Measurements from ENCODE around the gene COQ8A. TPM values are rescaled to one million over a fixed set of nuclear protein-coding genes. Genes with fewer than 3 reads are reported as not detected.
A peak's percentile ranks its signal among the peaks of the same experiment; 100 is the strongest.

Gene COQ8A
- total RNA-seq, 1 experiment from 2014 or later: 39.4 TPM

DNA sequence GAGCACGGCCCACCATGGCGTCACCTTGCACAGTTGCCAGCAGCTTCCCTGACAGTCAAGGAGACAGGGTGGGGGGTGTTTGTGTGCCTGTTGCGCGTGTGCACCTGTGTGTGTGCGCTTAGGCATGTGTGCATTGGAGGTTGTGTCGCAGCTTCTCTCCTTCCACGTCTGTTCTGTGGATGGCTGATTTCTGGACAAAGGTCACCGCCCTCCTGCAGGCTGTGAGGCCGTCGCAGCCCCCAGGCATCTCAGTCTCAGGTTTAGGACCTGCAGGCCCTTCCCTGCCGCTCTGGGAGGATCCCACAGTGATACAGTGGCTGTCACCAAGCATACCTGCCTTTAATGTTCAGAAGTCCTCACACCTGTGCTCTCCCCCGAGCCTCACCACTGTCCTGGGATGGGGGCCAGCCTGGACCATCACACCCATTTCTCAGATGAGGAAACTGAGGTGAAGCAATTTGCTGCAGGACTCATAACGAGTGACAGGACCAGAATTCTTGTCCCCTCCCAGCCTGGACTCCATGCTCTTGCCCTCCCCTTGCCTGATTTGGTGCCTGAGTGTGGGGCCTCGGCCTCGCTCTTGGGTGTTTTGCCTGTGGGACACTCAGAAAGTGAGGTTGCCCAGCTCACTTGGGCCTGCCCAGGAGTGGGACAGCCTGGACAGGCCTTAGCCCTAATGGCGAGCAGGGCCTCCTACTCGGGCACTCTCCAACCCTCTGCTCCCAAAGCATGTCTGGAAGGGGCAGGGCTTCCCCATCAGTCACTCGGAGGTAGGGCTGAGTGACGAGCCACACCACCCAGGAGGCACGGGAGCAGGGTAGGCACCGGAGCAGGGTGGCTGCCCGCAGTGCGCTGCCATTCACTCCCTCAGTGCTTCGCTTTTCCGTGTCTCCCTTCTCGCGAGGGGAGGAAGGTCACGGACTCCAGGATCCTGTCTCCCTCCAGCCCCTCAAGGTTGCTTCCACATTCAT, 22.6 kb downstream of the COQ8A start (continued):
- TF ChIP-seq, protein P1, sequence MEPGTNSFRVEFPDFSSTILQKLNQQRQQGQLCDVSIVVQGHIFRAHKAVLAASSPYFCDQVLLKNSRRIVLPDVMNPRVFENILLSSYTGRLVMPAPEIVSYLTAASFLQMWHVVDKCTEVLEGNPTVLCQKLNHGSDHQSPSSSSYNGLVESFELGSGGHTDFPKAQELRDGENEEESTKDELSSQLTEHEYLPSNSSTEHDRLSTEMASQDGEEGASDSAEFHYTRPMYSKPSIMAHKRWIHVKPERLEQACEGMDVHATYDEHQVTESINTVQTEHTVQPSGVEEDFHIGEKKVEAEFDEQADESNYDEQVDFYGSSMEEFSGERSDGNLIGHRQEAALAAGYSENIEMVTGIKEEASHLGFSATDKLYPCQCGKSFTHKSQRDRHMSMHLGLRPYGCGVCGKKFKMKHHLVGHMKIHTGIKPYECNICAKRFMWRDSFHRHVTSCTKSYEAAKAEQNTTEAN (CRISPR knock-in tag; IDR thresholded peaks at IDR 0.05): no peak

DNA sequence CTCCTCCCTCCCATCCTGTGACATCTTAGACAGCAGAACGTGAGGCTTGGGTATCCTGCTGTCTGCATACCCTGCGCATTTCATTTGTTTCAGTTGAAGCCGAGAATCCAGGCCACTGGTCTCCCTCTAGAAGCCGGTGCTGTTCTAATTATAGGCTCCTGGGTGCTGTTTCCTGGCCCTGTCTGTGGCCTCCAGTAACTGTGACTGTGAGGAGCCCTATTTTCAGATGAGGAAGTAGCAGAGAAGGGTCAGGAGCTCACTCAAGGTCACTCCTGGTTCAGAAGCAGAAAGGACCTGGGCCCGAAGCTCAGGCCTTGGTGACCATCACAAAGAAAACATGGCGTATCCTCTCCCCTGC, 24.0 kb downstream of the COQ8A start:
- Mint-ChIP-seq H3K36me3 (peaks cover 10% of the 10 kb centered on the region), H3K27me3 (ENCODE audit: low read depth) (no peaks in the 10 kb centered on the region), H3K4me3 (no peak overlapping the region), H3K4me1 (no peaks in the 10 kb centered on the region), H3K9me3 (peaks cover 6% of the 10 kb centered on the region), H3K27ac (peak overlapping the region; percentile 34)
- TF ChIP-seq, protein P2, sequence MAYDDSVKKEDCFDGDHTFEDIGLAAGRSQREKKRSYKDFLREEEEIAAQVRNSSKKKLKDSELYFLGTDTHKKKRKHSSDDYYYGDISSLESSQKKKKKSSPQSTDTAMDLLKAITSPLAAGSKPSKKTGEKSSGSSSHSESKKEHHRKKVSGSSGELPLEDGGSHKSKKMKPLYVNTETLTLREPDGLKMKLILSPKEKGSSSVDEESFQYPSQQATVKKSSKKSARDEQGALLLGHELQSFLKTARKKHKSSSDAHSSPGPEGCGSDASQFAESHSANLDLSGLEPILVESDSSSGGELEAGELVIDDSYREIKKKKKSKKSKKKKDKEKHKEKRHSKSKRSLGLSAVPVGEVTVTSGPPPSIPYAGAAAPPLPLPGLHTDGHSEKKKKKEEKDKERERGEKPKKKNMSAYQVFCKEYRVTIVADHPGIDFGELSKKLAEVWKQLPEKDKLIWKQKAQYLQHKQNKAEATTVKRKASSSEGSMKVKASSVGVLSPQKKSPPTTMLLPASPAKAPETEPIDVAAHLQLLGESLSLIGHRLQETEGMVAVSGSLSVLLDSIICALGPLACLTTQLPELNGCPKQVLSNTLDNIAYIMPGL (CRISPR knock-in tag; IDR thresholded peaks at IDR 0.05): no peak
- TF ChIP-seq CREB1 (CRISPR knock-in tag; IDR thresholded peaks at IDR 0.05) (no peak), OVOL2 (CRISPR knock-in tag; IDR thresholded peaks at IDR 0.05; ENCODE audit: borderline replicate concordance) (no peak), ATF1 (CRISPR knock-in tag; IDR thresholded peaks at IDR 0.05) (no peak)
- TF ChIP-seq, protein P3, sequence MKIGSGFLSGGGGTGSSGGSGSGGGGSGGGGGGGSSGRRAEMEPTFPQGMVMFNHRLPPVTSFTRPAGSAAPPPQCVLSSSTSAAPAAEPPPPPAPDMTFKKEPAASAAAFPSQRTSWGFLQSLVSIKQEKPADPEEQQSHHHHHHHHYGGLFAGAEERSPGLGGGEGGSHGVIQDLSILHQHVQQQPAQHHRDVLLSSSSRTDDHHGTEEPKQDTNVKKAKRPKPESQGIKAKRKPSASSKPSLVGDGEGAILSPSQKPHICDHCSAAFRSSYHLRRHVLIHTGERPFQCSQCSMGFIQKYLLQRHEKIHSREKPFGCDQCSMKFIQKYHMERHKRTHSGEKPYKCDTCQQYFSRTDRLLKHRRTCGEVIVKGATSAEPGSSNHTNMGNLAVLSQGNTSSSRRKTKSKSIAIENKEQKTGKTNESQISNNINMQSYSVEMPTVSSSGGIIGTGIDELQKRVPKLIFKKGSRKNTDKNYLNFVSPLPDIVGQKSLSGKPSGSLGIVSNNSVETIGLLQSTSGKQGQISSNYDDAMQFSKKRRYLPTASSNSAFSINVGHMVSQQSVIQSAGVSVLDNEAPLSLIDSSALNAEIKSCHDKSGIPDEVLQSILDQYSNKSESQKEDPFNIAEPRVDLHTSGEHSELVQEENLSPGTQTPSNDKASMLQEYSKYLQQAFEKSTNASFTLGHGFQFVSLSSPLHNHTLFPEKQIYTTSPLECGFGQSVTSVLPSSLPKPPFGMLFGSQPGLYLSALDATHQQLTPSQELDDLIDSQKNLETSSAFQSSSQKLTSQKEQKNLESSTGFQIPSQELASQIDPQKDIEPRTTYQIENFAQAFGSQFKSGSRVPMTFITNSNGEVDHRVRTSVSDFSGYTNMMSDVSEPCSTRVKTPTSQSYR (CRISPR knock-in tag; IDR thresholded peaks at IDR 0.05): no peak
- POLR2A ChIA-PET: no interaction called here
- ATAC-seq (no peak), DNase-seq (ENCODE audit: low spot score) (no peak)
- CTCF ChIA-PET: no interaction called here

DNA sequence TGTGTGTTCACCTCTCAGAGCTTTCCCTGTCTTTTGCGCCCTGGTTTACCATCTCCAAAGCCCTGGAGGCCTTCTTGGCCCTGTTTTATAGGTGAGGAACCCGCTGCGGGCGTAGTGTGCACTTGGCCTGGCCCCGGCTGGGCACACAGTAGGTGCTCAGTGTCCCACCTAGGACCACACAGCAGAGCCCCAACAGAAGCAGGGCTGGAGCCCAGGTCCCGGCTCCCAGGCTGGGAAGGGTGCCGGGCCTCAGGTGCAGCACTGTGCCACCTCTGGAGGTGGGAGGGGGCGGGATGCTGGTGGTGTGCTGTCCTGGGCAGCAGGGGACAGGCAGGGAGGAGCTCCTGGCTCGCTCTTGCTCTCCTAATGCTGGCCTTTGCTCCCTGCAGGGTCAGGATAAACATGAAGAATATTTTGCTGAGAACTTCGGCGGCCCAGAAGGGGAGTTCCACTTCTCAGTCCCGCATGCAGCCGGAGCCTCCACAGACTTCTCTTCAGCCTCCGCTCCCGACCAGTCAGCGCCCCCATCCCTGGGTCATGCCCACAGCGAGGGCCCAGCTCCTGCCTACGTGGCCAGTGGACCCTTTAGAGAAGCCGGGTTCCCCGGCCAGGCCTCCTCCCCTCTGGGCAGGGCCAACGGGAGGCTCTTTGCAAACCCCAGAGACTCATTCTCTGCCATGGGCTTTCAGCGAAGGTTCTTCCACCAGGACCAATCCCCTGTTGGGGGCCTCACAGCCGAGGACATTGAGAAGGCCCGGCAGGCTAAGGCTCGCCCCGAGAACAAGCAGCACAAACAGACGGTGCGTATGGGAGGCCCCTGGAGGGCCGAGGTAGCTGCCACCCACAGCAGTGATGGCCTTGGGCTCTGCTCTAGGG, 24.8 kb downstream of the COQ8A start:
- Mint-ChIP-seq H3K36me3 (0 out of 2 replicates have a peak, but pooled peaks cover 2% of the 10 kb centered on the region), H3K4me1 (no peaks in the 10 kb centered on the region), H3K4me3 (no peak overlapping the region), H3K27ac (0 out of 2 replicates have a peak overlapping the region, but pooled peaks have one; percentile 41), H3K9me3 (no peaks in the 10 kb centered on the region), H3K27me3 (ENCODE audit: low read depth) (no peaks in the 10 kb centered on the region)
- DNase-seq (ENCODE audit: low spot score): no peak
- no peak for ATAC-seq
- no peak for TF ChIP-seq ZNF671 (CRISPR knock-in tag; IDR thresholded peaks at IDR 0.05)
- TF ChIP-seq JAZF1 (CRISPR knock-in tag; IDR thresholded peaks at IDR 0.05): no peak
- TF ChIP-seq NFE2L1 (CRISPR knock-in tag; IDR thresholded peaks at IDR 0.05): no peak
- no peak for TF ChIP-seq SMAD4 (CRISPR knock-in tag; IDR thresholded peaks at IDR 0.05)
- TF ChIP-seq GTF2I (CRISPR knock-in tag; conservative IDR thresholded peaks at IDR 0.05): no peak
- no peak for TF ChIP-seq ATF1 (CRISPR knock-in tag; IDR thresholded peaks at IDR 0.05)
- TF ChIP-seq RELA (CRISPR knock-in tag; IDR thresholded peaks at IDR 0.05; ENCODE audit: borderline replicate concordance): no peak
- TF ChIP-seq, protein P4, sequence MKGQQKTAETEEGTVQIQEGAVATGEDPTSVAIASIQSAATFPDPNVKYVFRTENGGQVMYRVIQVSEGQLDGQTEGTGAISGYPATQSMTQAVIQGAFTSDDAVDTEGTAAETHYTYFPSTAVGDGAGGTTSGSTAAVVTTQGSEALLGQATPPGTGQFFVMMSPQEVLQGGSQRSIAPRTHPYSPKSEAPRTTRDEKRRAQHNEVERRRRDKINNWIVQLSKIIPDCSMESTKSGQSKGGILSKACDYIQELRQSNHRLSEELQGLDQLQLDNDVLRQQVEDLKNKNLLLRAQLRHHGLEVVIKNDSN (CRISPR knock-in tag; IDR thresholded peaks at IDR 0.05): no peak
- TF ChIP-seq ZNF416 (CRISPR knock-in tag; IDR thresholded peaks at IDR 0.05): no peak
- TF ChIP-seq SMAD3 (CRISPR knock-in tag; IDR thresholded peaks at IDR 0.05; ENCODE audit: borderline replicate concordance): no peak
- TF ChIP-seq TEAD4 (CRISPR knock-in tag; IDR thresholded peaks at IDR 0.05): no peak
- TF ChIP-seq, protein P5, sequence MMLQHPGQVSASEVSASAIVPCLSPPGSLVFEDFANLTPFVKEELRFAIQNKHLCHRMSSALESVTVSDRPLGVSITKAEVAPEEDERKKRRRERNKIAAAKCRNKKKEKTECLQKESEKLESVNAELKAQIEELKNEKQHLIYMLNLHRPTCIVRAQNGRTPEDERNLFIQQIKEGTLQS (CRISPR knock-in tag; conservative IDR thresholded peaks at IDR 0.05): no peak
- TF ChIP-seq FOXJ3 (CRISPR knock-in tag; IDR thresholded peaks at IDR 0.05; ENCODE audit: borderline replicate concordance): no peak
- ChIA-PET POLR2A (no interaction called here), CTCF (interaction anchor here (1.2 kb wide), 1 partner anchor 338 kb away, joined by 3 read pairs; no protein-coding TSS in a partner anchor)

All from WTC11 (cell line).